HFFc6 (cell line): ENCODE data around the gene MIA2. TPM values are rescaled to one million over a fixed set of nuclear protein-coding genes. Genes with fewer than 3 reads are reported as not detected.
A peak's percentile ranks its signal among the peaks of the same experiment; 100 is the strongest.

Experiments used
- DNase-seq: peaks from one replicate; pipeline ENCODE4 v3.0.0-alpha.2; 2018
- H3K27ac Mint-ChIP-seq: 2 replicates; pipeline ENCODE4 v1.8.0; 2020; ENCODE audit warnings: mild to moderate bottlenecking, mixed read lengths
- H3K27me3 Mint-ChIP-seq: 2 replicates; pipeline ENCODE4 v1.8.0; 2021; ENCODE audit warnings: mild to moderate bottlenecking, moderate library complexity, mixed read lengths; ENCODE audit not compliant: insufficient read depth
- H3K36me3 Mint-ChIP-seq: 2 replicates; pipeline ENCODE4 v1.8.0; 2021; ENCODE audit warnings: low read depth, mixed read lengths
- H3K4me1 Mint-ChIP-seq: 2 replicates; pipeline ENCODE4 v1.8.0; 2020; ENCODE audit warnings: low read depth, mixed read lengths
- H3K4me3 Mint-ChIP-seq: 2 replicates; pipeline ENCODE4 v1.8.0; 2020; ENCODE audit warnings: mild to moderate bottlenecking, moderate library complexity, mixed read lengths
- H3K9me3 Mint-ChIP-seq: 2 replicates; pipeline ENCODE4 v1.8.0; 2020; ENCODE audit warnings: mild to moderate bottlenecking, mixed read lengths
- CTCF ChIP-seq: fragments of 200-600 bp; sonication (generic); IDR thresholded peaks from 2 replicates; pipeline ENCODE4 v1.5.0; 2021; ENCODE audit warnings: antibody characterized with exemption, mild to moderate bottlenecking
- total RNA-seq, 6 experiments: library from RNA; stranded (reverse); fragmentation: NEBNext Ultra II Directional; extraction: Animal tissue kit (Norgen Biotek cat#: 25700); gene quantifications; 2 replicates in 1 of 6; 3 replicates in 5 of 6; pipeline ENCODE4 v1.2.3, GENCODE V29; 2021

MIA2 gene
- total RNA-seq, 6 experiments from 2014 or later, result 11.5 to 16.3 (median 13.0) TPM

GRCh38 chr14:39432619-39433451 is 199.1 kb downstream of the MIA2 start:
- H3K4me3 Mint-ChIP-seq, result peak overlapping the region; percentile 98
- H3K36me3 Mint-ChIP-seq, result no peaks in the 10 kb centered on the region
- H3K27ac Mint-ChIP-seq, result peak overlapping the region; percentile 100
- H3K27me3 Mint-ChIP-seq, result peaks cover 4% of the 10 kb centered on the region; the same call in 1 of the 2 replicates
- peak; percentile 70 for DNase-seq
- no peaks in the 10 kb centered on the region for H3K9me3 Mint-ChIP-seq
- TF ChIP-seq CTCF, result peak; percentile 47
- peaks cover 41% of the 10 kb centered on the region for H3K4me1 Mint-ChIP-seq

- no peak for DNase-seq
- TF ChIP-seq CTCF, result no peak
- Mint-ChIP-seq H3K27me3 (peaks cover 4% of the 10 kb centered on the region; the same call in 1 of the 2 replicates), H3K4me1 (peaks cover 37% of the 10 kb centered on the region), H3K4me3 (peak overlapping the region; percentile 98), H3K36me3 (no peaks in the 10 kb centered on the region), H3K27ac (peak overlapping the region; percentile 100), H3K9me3 (no peaks in the 10 kb centered on the region)
Observed at GRCh38 chr14:39433452-39433813, 199.7 kb downstream of the MIA2 start.

GRCh38 chr14:39434401-39434800 is 200.7 kb downstream of the MIA2 start:
- Mint-ChIP-seq H3K4me1 (peaks cover 27% of the 10 kb centered on the region), H3K27ac (no peak overlapping the region), H3K36me3 (no peaks in the 10 kb centered on the region), H3K27me3 (peaks cover 4% of the 10 kb centered on the region; the same call in 1 of the 2 replicates), H3K9me3 (no peaks in the 10 kb centered on the region), H3K4me3 (no peak overlapping the region)
- TF ChIP-seq CTCF, result no peak
- DNase-seq, result no peak

- no peak for DNase-seq
- Mint-ChIP-seq H3K9me3 (no peaks in the 10 kb centered on the region), H3K4me1 (peaks cover 19% of the 10 kb centered on the region), H3K4me3 (no peak overlapping the region), H3K36me3 (no peaks in the 10 kb centered on the region), H3K27ac (no peak overlapping the region), H3K27me3 (peaks cover 4% of the 10 kb centered on the region; the same call in 1 of the 2 replicates)
- TF ChIP-seq CTCF, result no peak
Observed at GRCh38 chr14:39435241-39435640, 201.5 kb downstream of the MIA2 start.

Other genes with a start within 250 kb of the MIA2 start
- gene SEC23A, start 130.7 kb upstream of the MIA2 start, total RNA-seq, result 100 to 1,000 TPM; 199 to 255 (median 241) TPM
- 1 to 10 TPM; 6.6 to 9.6 (median 9.0) TPM for gene GEMIN2, start 119.6 kb upstream of the MIA2 start, total RNA-seq
- 10 to 100 TPM; 23.7 to 29.9 (median 25.4) TPM for gene TRAPPC6B, start 63.6 kb upstream of the MIA2 start, total RNA-seq
- 10 to 100 TPM; 30.1 to 44.5 (median 40.5) TPM for gene PNN, start 58.7 kb upstream of the MIA2 start, total RNA-seq
- gene FBXO33, start 198.5 kb downstream of the MIA2 start, total RNA-seq, result 10 to 100 TPM; 15.3 to 18.1 (median 17.2) TPM